IMR-90 (cell line): Measurements from ENCODE around the gene DTX3. TPM values are rescaled to one million over a fixed set of nuclear protein-coding genes. Genes with fewer than 3 reads are reported as not detected.

Source experiments
- ATAC-seq: fragments of 200-7000 bp; cut with Tn5 transposase; 2 replicates; pipeline ENCODE4 v1.9.1; 2020; ENCODE audit warnings: low read depth, mild to moderate bottlenecking, moderate library complexity
- BruUV-seq: library from RNA; stranded (reverse); fragments of 400-500 nt; replicated peaks from 2 replicates; lab custom pipeline; 2021; lab: Mats Ljungman, UMichigan
- CTCF ChIA-PET: fragments of 300-600 bp; formaldehyde crosslinking; extraction: SDS; loops from one replicate; lab custom pipeline; 2021; ENCODE audit warnings: antibody characterized with exemption; lab: Yijun Ruan, JAX
- POLR2A ChIA-PET: fragments of 300-600 bp; sonication (Branson Sonifier 250); formaldehyde crosslinking; loops from one replicate; lab custom pipeline; 2022; ENCODE audit warnings: antibody characterized with exemption; ENCODE audit not compliant: unreplicated experiment; lab: Charles Lee
- DNase-seq: peaks from one replicate; pipeline ENCODE4 v3.0.0; 2013
- H2AFZ ChIP-seq: replicated peaks from 2 replicates; pipeline ENCODE3; 2013; ENCODE audit warnings: low read length, mild to moderate bottlenecking; ENCODE audit not compliant: poor library complexity
- H2AK5ac ChIP-seq: 2 replicates; pipeline ENCODE4 v1.6.1; 2013; ENCODE audit warnings: low read depth, low read length, inconsistent platforms
- H2AK9ac ChIP-seq: replicated peaks from 2 replicates; pipeline ENCODE3; 2013; ENCODE audit warnings: mild to moderate bottlenecking, low read depth, low read length, moderate library complexity; ENCODE audit not compliant: poor library complexity
- H2BK120ac ChIP-seq: 2 replicates; pipeline ENCODE4 v1.6.1; 2013; ENCODE audit warnings: low read depth, low read length, inconsistent platforms
- H2BK15ac ChIP-seq: 3 replicates; pipeline ENCODE4 v1.6.1; 2013; ENCODE audit warnings: low read depth, low read length, inconsistent platforms
- H2BK20ac ChIP-seq: 2 replicates; pipeline ENCODE4 v1.6.1; 2013; ENCODE audit warnings: low read depth, mild to moderate bottlenecking, inconsistent platforms, low read length, moderate library complexity
- H2BK5ac ChIP-seq: 2 replicates; pipeline ENCODE4 v1.6.1; 2013; ENCODE audit warnings: mild to moderate bottlenecking, low read depth, low read length, inconsistent platforms; ENCODE audit not compliant: poor library complexity, severe bottlenecking
- H3K14ac ChIP-seq: replicated peaks from 2 replicates; pipeline ENCODE4 v1.6.1; 2013; ENCODE audit warnings: low read depth, low read length, inconsistent platforms
- H3K18ac ChIP-seq: 2 replicates; pipeline ENCODE4 v1.6.1; 2013; ENCODE audit warnings: low read depth, low read length, control low read depth
- H3K23ac ChIP-seq: 2 replicates; pipeline ENCODE4 v1.6.1; 2013; ENCODE audit warnings: low read depth, low read length, inconsistent platforms
- H3K27ac ChIP-seq: 2 replicates; pipeline ENCODE4 v1.5.1; 2013; ENCODE audit warnings: mild to moderate bottlenecking, control low read depth, low read length; ENCODE audit not compliant: insufficient read depth
- H3K27me3 ChIP-seq: 2 replicates; pipeline ENCODE4 v1.6.1; 2013; ENCODE audit warnings: low read length; ENCODE audit not compliant: control insufficient read depth, insufficient read depth
- H3K36me3 ChIP-seq: 2 replicates; pipeline ENCODE4 v1.6.1; 2013; ENCODE audit warnings: low read length, mixed read lengths; ENCODE audit not compliant: control insufficient read depth, insufficient read depth
- H3K4ac ChIP-seq: 2 replicates; pipeline ENCODE4 v1.6.1; 2013; ENCODE audit warnings: low read depth, low read length, inconsistent platforms
- H3K4me1 ChIP-seq: 2 replicates; pipeline ENCODE4 v1.6.1; 2013; ENCODE audit warnings: low read length, mixed read lengths; ENCODE audit not compliant: control insufficient read depth, insufficient read depth
- H3K4me2 ChIP-seq: 2 replicates; pipeline ENCODE4 v1.6.1; 2013; ENCODE audit warnings: low read depth, mild to moderate bottlenecking, control low read depth, low read length, moderate library complexity
- H3K4me3 ChIP-seq: 2 replicates; pipeline ENCODE4 v1.5.1; 2013; ENCODE audit warnings: low read depth, mild to moderate bottlenecking, control low read depth, low read length, moderate library complexity; ENCODE audit not compliant: insufficient read depth
- H3K56ac ChIP-seq: 2 replicates; pipeline ENCODE4 v1.6.1; 2013; ENCODE audit warnings: low read length, inconsistent platforms; ENCODE audit not compliant: insufficient read depth; ENCODE audit errors: extremely low read depth
- H3K79me1 ChIP-seq, 2 experiments: 2 replicates each; pipeline ENCODE4 v1.6.1; 2013; ENCODE audit warnings: low read length in 2 of 2, inconsistent platforms in 1 of 2, low read depth in 1 of 2
- H3K9ac ChIP-seq: 2 replicates; pipeline ENCODE4 v1.6.1; 2013; ENCODE audit warnings: low read depth, low read length, control low read depth
- H3K9me1 ChIP-seq: 2 replicates; pipeline ENCODE4 v1.6.1; 2013; ENCODE audit warnings: low read length, inconsistent platforms; ENCODE audit not compliant: insufficient read depth
- H3K9me3 ChIP-seq: 2 replicates; pipeline ENCODE4 v1.6.1; 2013; ENCODE audit warnings: low read length; ENCODE audit not compliant: control insufficient read depth, insufficient read depth
- H4K20me1 ChIP-seq: 2 replicates; pipeline ENCODE4 v1.6.1; 2013; ENCODE audit warnings: low read length, inconsistent platforms; ENCODE audit not compliant: insufficient read depth
- H4K5ac ChIP-seq: 2 replicates; pipeline ENCODE4 v1.6.1; 2013; ENCODE audit warnings: mild to moderate bottlenecking, low read depth, low read length, control low read depth
- H4K8ac ChIP-seq, 2 experiments: 2 replicates each; pipeline ENCODE4 v1.6.1; 2013; ENCODE audit warnings: low read depth in 2 of 2, low read length in 2 of 2, control low read depth in 1 of 2, inconsistent platforms in 1 of 2
- H4K91ac ChIP-seq: 2 replicates; pipeline ENCODE4 v1.6.1; 2013; ENCODE audit warnings: low read depth, low read length, inconsistent platforms; ENCODE audit not compliant: insufficient read depth
- MAZ ChIP-seq: IDR thresholded peaks from 2 replicates; pipeline ENCODE4 v1.6.1; 2012; ENCODE audit warnings: low read depth, mild to moderate bottlenecking, low read length, improper control_type of control experiment, moderate library complexity, borderline replicate concordance
- NFE2L2 ChIP-seq: fragments of 150-350 bp; IDR thresholded peaks from 2 replicates; pipeline ENCODE4 v1.6.1; 2016; ENCODE audit warnings: low read depth, mild to moderate bottlenecking, low read length
- POLR2A ChIP-seq: IDR thresholded peaks from 2 replicates; pipeline ENCODE4 v1.6.1; 2012; ENCODE audit warnings: mild to moderate bottlenecking, low read depth, low read length
- RAD21 ChIP-seq: IDR thresholded peaks from 2 replicates; pipeline ENCODE4 v1.6.1; 2012; ENCODE audit warnings: low read length, improper control_type of control experiment
- RCOR1 ChIP-seq: IDR thresholded peaks from 2 replicates; pipeline ENCODE4 v1.6.1; 2012; ENCODE audit warnings: mild to moderate bottlenecking, low read length, improper control_type of control experiment; ENCODE audit not compliant: insufficient replicate concordance
- RFX5 ChIP-seq: IDR thresholded peaks from 2 replicates; pipeline ENCODE4 v1.8.0; 2012; ENCODE audit warnings: low read depth, mild to moderate bottlenecking, low read length, moderate library complexity
- SMC3 ChIP-seq: fragments of 150-350 bp; IDR thresholded peaks from 2 replicates; pipeline ENCODE4 v1.6.1; 2016; ENCODE audit warnings: low read depth, mild to moderate bottlenecking, antibody characterized with exemption, low read length, moderate library complexity
- WGBS, 2 experiments: methylation state at CpG; one replicate each; pipeline versions ENCODE4 v1.1.5 to v1.1.7; 2013; ENCODE audit warnings: missing lambda C conversion rate in 2 of 2; ENCODE audit not compliant: insufficient read length in 1 of 2; ENCODE audit errors: extremely low coverage in 2 of 2; 5-methylcytosine and 5-hydroxymethylcytosine counted together
- dilution Hi-C: fragments of 300-500 bp; cut with HindIII; formaldehyde crosslinking; loops from one replicate; pipeline ENCODE4 v1.14.3; 2018; ENCODE audit warnings: low sequenced_read_pairs; ENCODE audit not compliant: unreplicated experiment
- in situ Hi-C: fragments of 300-500 bp; cut with MboI; formaldehyde crosslinking; loops from 3 replicates; pipeline ENCODE4 v1.14.3; 2019; ENCODE audit warnings: low sequenced_read_pairs, inconsistent platforms, mixed read lengths
- intact Hi-C: fragments of 100-400 bp; cut with micrococcal nuclease; formaldehyde crosslinking; loops from 2 replicates; pipeline ENCODE4 v1.10.0; 2022
- polyA plus RNA-seq, 3 experiments: library from polyadenylated mRNA; depleted of rRNA; stranded (reverse); fragments of >200 nt; gene quantifications; 2 replicates each; pipeline ENCODE4 v1.2.3, GENCODE V29; 2012; ENCODE audit warnings: low replicate concordance in 1 of 3
- total RNA-seq: library from RNA; depleted of rRNA; stranded (reverse); fragments of >200 nt; gene quantifications from 2 replicates; pipeline ENCODE4 v1.2.3, GENCODE V29; 2012
- TF ChIP-seq, protein P1 (sequence below): fragments of 150-350 bp; IDR thresholded peaks from 2 replicates; pipeline ENCODE4 v1.6.1; 2017; ENCODE audit warnings: mild to moderate bottlenecking, antibody characterized with exemption, low read length, low read depth

Gene DTX3
- total and polyA plus RNA-seq, 2 of the 4 experiments (the other 2 are of a cell fraction): 2.9 to 14.6 TPM

DNA sequence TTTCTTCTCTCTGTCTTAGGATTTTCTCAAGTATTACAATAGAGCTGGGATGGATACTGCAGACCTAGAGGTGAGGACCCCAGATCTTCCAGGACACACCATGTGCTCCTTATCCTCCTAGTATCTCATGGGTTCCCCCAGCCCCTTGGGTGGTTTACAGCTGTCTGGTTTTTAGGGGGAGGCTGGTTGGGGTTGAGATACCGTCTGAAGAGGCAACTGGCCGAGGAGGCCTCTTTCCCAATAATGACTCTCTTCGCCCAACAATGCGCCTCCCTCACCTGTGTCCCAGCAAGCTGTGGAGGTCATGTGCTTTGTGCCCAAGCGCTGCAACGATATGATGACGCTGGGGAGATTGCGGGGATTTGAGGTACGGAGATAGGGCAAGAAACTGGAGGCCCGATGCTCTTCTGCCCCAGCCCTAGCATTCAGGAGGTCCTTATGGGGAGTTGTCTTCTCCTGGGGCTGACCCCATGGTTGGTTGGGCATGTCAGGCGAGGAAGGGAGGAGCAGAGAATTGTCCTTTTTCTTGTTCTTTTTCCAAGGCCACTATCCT lies 10.4 kb downstream of the DTX3 start:
- intact Hi-C loops: no loop called here
- H3K9ac ChIP-seq: no peak overlapping the region
- H2BK120ac ChIP-seq: no peak overlapping the region
- H4K8ac ChIP-seq: no peak overlapping the region
- H2AFZ ChIP-seq: no peak overlapping the region
- H2BK15ac ChIP-seq: no peak overlapping the region
- H3K14ac ChIP-seq: no peak overlapping the region
- no peak overlapping the region for H3K27ac ChIP-seq
- peaks cover 4% of the 10 kb centered on the region for H3K4me1 ChIP-seq
- no peak overlapping the region for H3K23ac ChIP-seq
- H3K79me1 ChIP-seq: peaks cover 0 to 13% of the 10 kb centered on the region in 2 experiments; a peak in 2 of 4 replicates
- ChIA-PET POLR2A (no interaction called here), CTCF (no interaction called here)
- no peaks in the 10 kb centered on the region for H3K9me3 ChIP-seq
- H3K27me3 ChIP-seq: peaks cover 4% of the 10 kb centered on the region
- peaks cover 36% of the 10 kb centered on the region for H3K36me3 ChIP-seq
- no peak overlapping the region for H3K4ac ChIP-seq
- H4K5ac ChIP-seq: no peak overlapping the region
- peaks cover 11% of the 10 kb centered on the region; the same call in 1 of the 2 replicates for H3K9me1 ChIP-seq
- no peak overlapping the region for H3K18ac ChIP-seq
- H2BK5ac ChIP-seq: no peak overlapping the region
- DNase-seq (no peak), ATAC-seq (no peak)
- H3K56ac ChIP-seq: no peak overlapping the region
- dilution Hi-C loops: no loop called here
- H3K4me2 ChIP-seq: no peak overlapping the region
- H2AK9ac ChIP-seq: no peak overlapping the region
- H4K91ac ChIP-seq: no peak overlapping the region
- no peak overlapping the region for H3K4me3 ChIP-seq
- no TSS peak for BruUV-seq
- TF ChIP-seq POLR2A (no peak), RFX5 (no peak), MAZ (no peak), RAD21 (no peak), NFE2L2 (no peak), RCOR1 (no peak), SMC3 (no peak)
- TF ChIP-seq, protein P1, sequence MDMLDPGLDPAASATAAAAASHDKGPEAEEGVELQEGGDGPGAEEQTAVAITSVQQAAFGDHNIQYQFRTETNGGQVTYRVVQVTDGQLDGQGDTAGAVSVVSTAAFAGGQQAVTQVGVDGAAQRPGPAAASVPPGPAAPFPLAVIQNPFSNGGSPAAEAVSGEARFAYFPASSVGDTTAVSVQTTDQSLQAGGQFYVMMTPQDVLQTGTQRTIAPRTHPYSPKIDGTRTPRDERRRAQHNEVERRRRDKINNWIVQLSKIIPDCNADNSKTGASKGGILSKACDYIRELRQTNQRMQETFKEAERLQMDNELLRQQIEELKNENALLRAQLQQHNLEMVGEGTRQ: no peak
- no peak overlapping the region for H2AK5ac ChIP-seq
- no CpG with 5 or more reads among the region's 11 CpGs for WGBS, 2 experiments
- H2BK20ac ChIP-seq: no peak overlapping the region
- H4K20me1 ChIP-seq: no peaks in the 10 kb centered on the region
- in situ Hi-C loops: no loop called here
